Ovary (tissue), 9 donors: Measurements from ENCODE around the gene GTF3C6. TPM values are rescaled to one million over a fixed set of nuclear protein-coding genes. Genes with fewer than 3 reads are reported as not detected.
A peak's percentile ranks its signal among the peaks of the same experiment; 100 is the strongest.

ENCODE experiments used
- DNase-seq, 5 donors: peaks; one replicate each; pipeline ENCODE4 v3.0.0-alpha.2; 2019 to 2020
- H3K27ac ChIP-seq, 2 donors: fragments of 200-600 bp; one replicate each; pipeline versions ENCODE4 v1.5.1 to v1.8.0; 2019 to 2022
- H3K27me3 ChIP-seq: fragments of 200-600 bp; one replicate; pipeline ENCODE4 v1.8.0; 2022
- H3K36me3 ChIP-seq: fragments of 200-600 bp; sonication (generic); one replicate; pipeline ENCODE4 v1.5.1; 2019
- H3K4me1 ChIP-seq: one replicate; pipeline ENCODE4 v1.8.1; 2013; ENCODE audit warnings: mild to moderate bottlenecking, moderate library complexity; ENCODE audit not compliant: insufficient read depth
- H3K4me3 ChIP-seq: fragments of 200-600 bp; sonication (generic); one replicate; pipeline ENCODE4 v1.5.1; 2017
- H3K9me3 ChIP-seq, 2 donors: fragments of 200-600 bp in 1 of 2; sonication (generic) in 1 of 2; one replicate each; pipeline versions ENCODE4 v1.5.1 to v1.8.1; 2013 to 2019; ENCODE audit warnings: mild to moderate bottlenecking in 1 of 2, moderate library complexity in 1 of 2
- CTCF ChIP-seq, 3 donors: fragments of 450-650 bp in 2 of 3; fragments of 200-600 bp in 1 of 3; IDR thresholded peaks; one replicate each; pipeline versions ENCODE4 v1.5.1 to v1.8.0; 2016 to 2022; ENCODE audit warnings: antibody characterized with exemption in 3 of 3, mild to moderate bottlenecking in 1 of 3
- EP300 ChIP-seq: sonication (generic); formaldehyde crosslinking; IDR thresholded peaks from one replicate; pipeline ENCODE4 v1.6.1; 2017; ENCODE audit warnings: antibody characterized with exemption
- POLR2A ChIP-seq: fragments of 450-650 bp; IDR thresholded peaks from one replicate; pipeline ENCODE4 v1.6.1; 2017; ENCODE audit warnings: antibody characterized with exemption, mild to moderate bottlenecking, moderate library complexity
- WGBS, 3 donors: extraction: QIAGEN DNeasy Blood & Tissue Kit in 1 of 3; methylation state at CpG; one replicate each; pipeline versions ENCODE4 v1.1.5 to v1.1.7; 2013 to 2017; 5-methylcytosine and 5-hydroxymethylcytosine counted together
- intact Hi-C, 4 donors: fragments of 100-400 bp; cut with DNase I; formaldehyde crosslinking; loops; one replicate each; pipeline versions ENCODE4 v1.11.0 to v1.15.1; 2022 to 2023
- polyA plus RNA-seq, 2 donors: library from polyadenylated mRNA; stranded (reverse); fragments of 200-250 nt in 1 of 2; fragments of 350-450 nt in 1 of 2; fragmentation: Illumina TruSeq in 1 of 2; extraction: RNeasy Lipid Tissue Mini Kit (QIAGEN cat#74804) in 1 of 2; gene quantifications; one replicate each; pipeline ENCODE4 v1.2.3, GENCODE V29; 2013 to 2014
- total RNA-seq, 7 donors: library from RNA; depleted of rRNA in 2 of 7; stranded (reverse); fragments of >200 nt in 2 of 7; fragmentation: NEBNext Ultra II Directional in 3 of 7; extraction: Animal tissue kit (Norgen Biotek cat#: 25700) in 3 of 7; gene quantifications; one replicate each; pipeline versions ENCODE4 v1.1.0 to v1.2.4, GENCODE V29; 2016 to 2023
- donor health status: DM: no; HTN: no; CAD: no; lungs with moderate emphysema.
- donor health status: DM: no; HTN: no; CAD: no.
- donor health status: Bipolar disorder and iron deficiency.
- donor health status: DM: yes; HTN: yes; CAD: no.
- donor health status: DM: no; HTN: no; CAD: no.
- donor health status: DM: yes; HTN: yes; CAD: no.

The GTF3C6 gene
- total and polyA plus RNA-seq, 9 donors, result 16.5 to 83.9 (median 47.8) TPM

GRCh38 chr6:110996691-110997090, 38.2 kb downstream of the GTF3C6 start:
- intact Hi-C loops, result no loop called here
- no peaks in the 10 kb centered on the region for H3K27me3 ChIP-seq
- no peak for TF ChIP-seq CTCF (IDR thresholded peaks at IDR 0.05)
- no peak for TF ChIP-seq EP300
- no peak for TF ChIP-seq POLR2A
- no peak overlapping the region for H3K4me3 ChIP-seq
- H3K27ac ChIP-seq, result no peak overlapping the region
- no peaks in the 10 kb centered on the region for H3K36me3 ChIP-seq
- WGBS, 3 donors, result 88 to 92% (median 91%) methylated on average over 9 of the region's 9 CpGs
- no peak for DNase-seq
- no peaks in the 10 kb centered on the region for H3K9me3 ChIP-seq
- no peaks in the 10 kb centered on the region for H3K4me1 ChIP-seq

- WGBS, 3 donors, result 32 to 50% (median 48%) methylated on average over 2 of the region's 2 CpGs
- no peaks in the 10 kb centered on the region for H3K36me3 ChIP-seq
- H3K4me3 ChIP-seq, result no peak overlapping the region
- no peak for DNase-seq
- no peak overlapping the region for H3K27ac ChIP-seq
- H3K27me3 ChIP-seq, result no peaks in the 10 kb centered on the region
- intact Hi-C loops, result loop anchor here in 1 of 4 donors (10.0 kb wide), 1 partner anchor 215 kb away; no protein-coding TSS in a partner anchor
- TF ChIP-seq POLR2A (no peak), CTCF (IDR thresholded peaks at IDR 0.05) (no peak), EP300 (no peak)
- H3K4me1 ChIP-seq, result no peaks in the 10 kb centered on the region
- no peaks in the 10 kb centered on the region for H3K9me3 ChIP-seq
Measured at GRCh38 chr6:110999634-111000270, 41.2 kb downstream of the GTF3C6 start.

GRCh38 chr6:111002350-111002749, 43.8 kb downstream of the GTF3C6 start:
- no peak overlapping the region for H3K4me3 ChIP-seq
- no peak for TF ChIP-seq POLR2A
- no peak for TF ChIP-seq CTCF (IDR thresholded peaks at IDR 0.05)
- no peak for TF ChIP-seq EP300
- no peak for DNase-seq
- WGBS, 3 donors, result 92 to 97% (median 95%) methylated on average over 3 of the region's 3 CpGs
- intact Hi-C loops, result loop anchor here in 1 of 4 donors (10.0 kb wide), 1 partner anchor 212 kb away; no protein-coding TSS in a partner anchor
- H3K27me3 ChIP-seq, result no peaks in the 10 kb centered on the region
- no peaks in the 10 kb centered on the region for H3K4me1 ChIP-seq
- H3K27ac ChIP-seq, result no peak overlapping the region
- no peaks in the 10 kb centered on the region for H3K36me3 ChIP-seq
- H3K9me3 ChIP-seq, result no peaks in the 10 kb centered on the region

- TF ChIP-seq CTCF (IDR thresholded peaks at IDR 0.05) (peak in 2 of 3 donors; percentile 25 to 31), POLR2A (no peak), EP300 (no peak)
- Histone ChIP-seq H3K9me3 (no peaks in the 10 kb centered on the region), H3K27ac (no peak overlapping the region), H3K36me3 (no peaks in the 10 kb centered on the region), H3K4me3 (no peak overlapping the region), H3K4me1 (peaks cover 3% of the 10 kb centered on the region), H3K27me3 (no peaks in the 10 kb centered on the region)
- DNase-seq, result no peak
- intact Hi-C loops, result loop anchor here in 1 of 4 donors (2.0 kb wide), 1 partner anchor 197 kb away; no protein-coding TSS in a partner anchor
- 62 to 77% (median 67%) methylated on average over 2 of the region's 2 CpGs for WGBS, 3 donors
Measured at GRCh38 chr6:111011360-111012142, 53.0 kb downstream of the GTF3C6 start.
